PFSK-1 (cell line): Measurements from ENCODE around the gene EDARADD. TPM values are rescaled to one million over a fixed set of nuclear protein-coding genes. Genes with fewer than 3 reads are reported as not detected.

Source experiments
- FOXP2 ChIP-seq: optimal IDR thresholded peaks from 2 replicates; pipeline ENCODE3; 2011; ENCODE audit warnings: borderline replicate concordance, control low read depth, inconsistent platforms; ENCODE audit not compliant: insufficient read depth; ENCODE audit errors: extremely low read length, extremely low read depth
- POLR2AphosphoS5 ChIP-seq: IDR thresholded peaks from 2 replicates; pipeline ENCODE4 v1.6.1; 2012; ENCODE audit warnings: low read depth, mild to moderate bottlenecking, control low read depth, low read length, moderate library complexity
- REST ChIP-seq, 2 experiments: IDR thresholded peaks; 2 replicates each; pipeline versions ENCODE4 v1.6.1 to v1.8.0; 2011 to 2012; ENCODE audit warnings: low read depth in 2 of 2, low read length in 2 of 2, control low read depth in 1 of 2, inconsistent platforms in 1 of 2, mild to moderate bottlenecking in 1 of 2, moderate library complexity in 1 of 2; ENCODE audit not compliant: insufficient read depth in 1 of 2
- SIN3A ChIP-seq: IDR thresholded peaks from 2 replicates; pipeline ENCODE4 v1.6.1; 2012; ENCODE audit warnings: mild to moderate bottlenecking, low read length, moderate library complexity, borderline replicate concordance; ENCODE audit not compliant: insufficient read depth
- TAF1 ChIP-seq: IDR thresholded peaks from 2 replicates; pipeline ENCODE4 v1.6.1; 2012; ENCODE audit warnings: low read length, control low read depth, borderline replicate concordance; ENCODE audit not compliant: insufficient read depth
- polyA plus RNA-seq: library from polyadenylated mRNA; unstranded; fragments of >200 nt; gene quantifications from one replicate; pipeline ENCODE4 v1.2.1, GENCODE V29; 2012; ENCODE audit warnings: low read depth, missing spikeins; ENCODE audit not compliant: insufficient read length

Gene EDARADD
- polyA plus RNA-seq = 0.33 TPM

GRCh38 chr1:236393681-236394481 lies at the start of gene EDARADD:
EDARADD (plus strand) TSS chr1:236394286; CDS start chr1:236394445, 159 bp downstream.
- TF ChIP-seq SIN3A (no peak), TAF1 (no peak), POLR2AphosphoS5 (no peak), FOXP2 (no peak), REST (IDR thresholded peaks at IDR 0.05; ENCODE audit: insufficient read depth in 1 of 2, low read depth in 2 of 2, low read length in 2 of 2) (no peak)

GRCh38 chr1:236345728-236346127 lies 48.4 kb upstream of the EDARADD start:
- no peak for TF ChIP-seq POLR2AphosphoS5
- no peak for TF ChIP-seq FOXP2
- no peak for TF ChIP-seq SIN3A
- TF ChIP-seq TAF1 = no peak
- TF ChIP-seq REST (IDR thresholded peaks at IDR 0.05; ENCODE audit: insufficient read depth in 1 of 2, low read depth in 2 of 2, low read length in 2 of 2) = no peak

GRCh38 chr1:236348071-236348470 lies 46.0 kb upstream of the EDARADD start:
- no peak for TF ChIP-seq REST (IDR thresholded peaks at IDR 0.05; ENCODE audit: insufficient read depth in 1 of 2, low read depth in 2 of 2, low read length in 2 of 2)

GRCh38 chr1:236350308-236350707 lies 43.8 kb upstream of the EDARADD start:
- TF ChIP-seq POLR2AphosphoS5 (no peak), REST (IDR thresholded peaks at IDR 0.05; ENCODE audit: insufficient read depth in 1 of 2, low read depth in 2 of 2, low read length in 2 of 2) (no peak)

- no peak for TF ChIP-seq FOXP2
- TF ChIP-seq SIN3A = no peak
- no peak for TF ChIP-seq POLR2AphosphoS5
- no peak for TF ChIP-seq TAF1
- TF ChIP-seq REST (IDR thresholded peaks at IDR 0.05; ENCODE audit: insufficient read depth in 1 of 2, low read depth in 2 of 2, low read length in 2 of 2) = no peak
These were observed 42.1 kb upstream of the EDARADD start for GRCh38 chr1:236351875-236352573.
